Stimulated activated CD4-positive, alpha-beta T cell treated with anti-CD3 and anti-CD28 coated beads, Interleukin-1b, Interleukin-23, amount 100 ng/mL, for 4 hours (primary cell): ENCODE measurements around the gene NAB2.
"Not testable (repeated sequence)": the region's sequence is repeated elsewhere in the genome, so short reads cannot be mapped to it uniquely, and the experiment has no call there.

Experiments used
- DNase-seq, 2 donors: peaks; one replicate each; pipeline ENCODE4 v3.0.0-alpha.2; 2020; ENCODE audit warnings: low read depth in 2 of 2

NAB2 gene, protein sequence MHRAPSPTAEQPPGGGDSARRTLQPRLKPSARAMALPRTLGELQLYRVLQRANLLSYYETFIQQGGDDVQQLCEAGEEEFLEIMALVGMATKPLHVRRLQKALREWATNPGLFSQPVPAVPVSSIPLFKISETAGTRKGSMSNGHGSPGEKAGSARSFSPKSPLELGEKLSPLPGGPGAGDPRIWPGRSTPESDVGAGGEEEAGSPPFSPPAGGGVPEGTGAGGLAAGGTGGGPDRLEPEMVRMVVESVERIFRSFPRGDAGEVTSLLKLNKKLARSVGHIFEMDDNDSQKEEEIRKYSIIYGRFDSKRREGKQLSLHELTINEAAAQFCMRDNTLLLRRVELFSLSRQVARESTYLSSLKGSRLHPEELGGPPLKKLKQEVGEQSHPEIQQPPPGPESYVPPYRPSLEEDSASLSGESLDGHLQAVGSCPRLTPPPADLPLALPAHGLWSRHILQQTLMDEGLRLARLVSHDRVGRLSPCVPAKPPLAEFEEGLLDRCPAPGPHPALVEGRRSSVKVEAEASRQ

DNA sequence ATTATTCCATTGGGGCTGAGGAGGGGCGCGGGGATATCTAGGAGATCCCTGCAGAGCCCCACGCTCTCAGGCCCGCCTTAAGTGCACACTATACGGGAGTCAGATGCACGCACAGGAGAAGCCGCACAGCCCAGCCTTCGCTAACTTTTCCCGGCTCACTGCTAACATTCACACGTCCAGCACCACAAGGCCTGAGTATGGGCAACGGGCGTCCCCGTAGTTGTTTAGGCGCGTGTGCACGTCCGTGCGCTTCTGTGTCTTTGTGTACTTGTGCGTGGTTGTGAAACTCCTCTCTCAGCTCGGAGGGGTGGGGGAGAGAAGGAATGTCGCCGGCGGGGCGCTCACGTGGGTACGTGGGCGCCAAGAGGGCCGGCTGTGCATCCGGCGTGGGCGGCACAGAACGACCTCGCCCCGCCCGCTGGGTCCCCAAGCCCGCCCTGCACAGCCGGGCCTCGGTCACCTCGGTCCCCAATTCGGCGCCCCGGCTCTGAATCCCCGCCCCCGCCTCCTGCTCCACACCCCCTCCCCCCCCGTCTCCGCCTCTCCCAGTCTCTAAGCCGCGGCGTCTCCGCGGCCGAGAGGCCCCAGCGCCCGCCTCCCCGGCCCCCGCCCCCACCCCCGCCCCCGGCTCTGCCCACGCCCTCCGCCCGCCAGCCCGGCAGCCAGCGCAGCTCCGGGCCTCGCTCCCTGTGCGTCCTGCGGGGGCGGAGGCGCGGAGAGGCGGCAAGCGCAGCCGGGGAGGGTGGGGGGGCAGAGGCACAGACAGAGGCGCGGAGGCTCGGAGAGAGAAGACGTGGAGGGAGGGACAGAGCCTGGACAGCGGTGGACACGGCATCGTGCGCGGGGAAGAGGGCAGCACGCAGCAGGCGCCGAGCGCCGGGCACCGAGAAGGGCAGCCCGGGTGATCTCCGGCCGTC is at the start of gene NAB2:
TSS of gene NAB2 (plus strand) at position 761 of the 917 bp plus-strand sequence. CDS start 158 bp downstream, outside the sequence.
- peak; percentile 83 to 87 for DNase-seq

DNA sequence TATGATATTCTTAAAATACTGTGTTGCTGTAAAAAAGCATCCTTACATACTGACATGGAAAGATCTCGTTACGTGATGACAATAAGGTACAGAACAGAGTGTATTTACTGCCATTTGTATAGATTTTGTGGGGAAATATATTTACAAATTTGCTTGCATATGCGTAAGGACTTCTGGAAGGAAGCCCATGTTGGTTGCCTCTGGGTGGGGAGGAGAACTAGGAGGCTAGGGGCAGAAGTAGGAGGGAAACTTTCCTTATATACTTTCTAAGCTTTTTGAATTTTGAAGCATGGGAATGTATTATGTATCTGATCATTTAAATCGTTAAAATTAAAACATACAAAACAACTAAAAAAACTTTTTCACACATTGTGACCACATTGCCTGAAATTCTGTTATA is 48.7 kb upstream of the NAB2 start:
- no peak for DNase-seq

DNA sequence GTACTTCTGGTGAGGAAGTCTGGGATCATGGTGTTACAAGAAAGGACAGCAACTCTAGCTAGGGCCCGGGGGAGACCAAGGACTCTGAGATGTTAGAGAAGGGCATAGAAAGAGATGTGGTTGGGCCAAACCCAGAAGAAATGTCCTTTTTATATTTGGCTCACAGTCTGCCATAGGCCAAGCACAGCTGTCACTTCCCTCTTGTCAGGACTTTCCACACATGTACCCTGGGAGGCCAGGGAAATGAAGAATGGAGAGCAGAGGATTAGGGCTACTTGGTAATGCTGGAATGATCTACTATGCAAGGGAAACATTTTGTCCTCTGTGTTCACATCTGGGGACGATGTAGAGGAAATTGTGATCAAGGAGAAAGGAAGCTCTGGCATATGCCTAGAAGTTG is 48.2 kb upstream of the NAB2 start:
- DNase-seq: no peak

DNA sequence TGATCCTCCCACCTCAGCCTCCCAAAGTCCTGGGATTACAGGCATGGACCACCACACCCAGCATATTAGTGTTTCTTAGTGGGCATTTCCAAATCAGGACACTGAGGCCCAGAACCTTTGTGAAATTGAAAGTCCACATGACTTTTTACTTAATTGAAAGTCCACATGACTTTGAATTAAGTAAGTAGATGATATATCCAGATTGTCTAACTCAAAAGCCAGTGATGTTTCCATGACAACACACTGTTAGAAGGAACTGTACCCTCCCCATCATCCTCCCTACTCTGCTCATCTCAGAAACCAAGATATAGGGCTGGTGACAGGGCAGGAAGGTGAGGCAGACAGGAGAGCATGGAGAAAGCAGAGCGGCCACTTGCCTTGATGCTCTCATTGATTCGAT is 46.2 kb upstream of the NAB2 start:
- no peak for DNase-seq

DNA sequence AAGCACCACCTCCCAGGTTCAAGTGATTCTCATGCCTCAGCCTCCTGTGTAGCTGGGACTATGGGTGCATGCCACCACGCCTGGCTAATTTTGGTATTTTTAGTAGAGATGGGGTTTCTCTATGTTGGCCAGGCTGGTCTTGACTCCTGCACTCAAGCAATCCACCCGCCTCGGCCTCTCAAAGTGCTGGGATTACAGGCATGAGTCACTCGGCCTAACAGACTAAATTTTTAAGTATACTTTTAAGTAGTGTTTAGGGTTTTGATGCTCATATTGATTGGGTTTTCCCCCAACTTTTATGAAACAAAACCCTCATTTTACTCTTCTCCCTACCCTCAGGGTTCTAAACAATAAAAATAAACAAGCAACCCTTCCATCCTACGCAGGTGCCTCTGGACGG is 44.4 kb upstream of the NAB2 start:
- DNase-seq: no peak

DNA sequence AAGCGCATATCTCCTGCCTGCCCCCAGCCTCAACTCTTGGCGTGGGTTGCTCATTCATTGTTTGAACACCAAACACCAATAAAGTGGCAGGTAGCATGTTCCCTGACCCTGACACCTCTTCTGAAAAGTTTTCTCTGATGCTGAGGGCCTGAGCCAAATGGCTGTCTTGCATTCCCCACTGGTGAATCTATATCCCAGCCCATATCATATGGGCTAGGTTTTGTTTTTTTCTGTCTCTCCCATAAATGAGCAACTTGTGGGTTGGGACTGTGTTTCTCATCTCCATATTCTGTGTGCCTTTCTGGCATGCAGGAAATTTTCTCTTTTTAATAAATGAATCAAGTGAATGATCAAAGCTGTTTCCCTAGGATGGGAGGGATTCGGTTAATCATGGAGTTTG is 44.0 kb upstream of the NAB2 start:
- no peak for DNase-seq

DNA sequence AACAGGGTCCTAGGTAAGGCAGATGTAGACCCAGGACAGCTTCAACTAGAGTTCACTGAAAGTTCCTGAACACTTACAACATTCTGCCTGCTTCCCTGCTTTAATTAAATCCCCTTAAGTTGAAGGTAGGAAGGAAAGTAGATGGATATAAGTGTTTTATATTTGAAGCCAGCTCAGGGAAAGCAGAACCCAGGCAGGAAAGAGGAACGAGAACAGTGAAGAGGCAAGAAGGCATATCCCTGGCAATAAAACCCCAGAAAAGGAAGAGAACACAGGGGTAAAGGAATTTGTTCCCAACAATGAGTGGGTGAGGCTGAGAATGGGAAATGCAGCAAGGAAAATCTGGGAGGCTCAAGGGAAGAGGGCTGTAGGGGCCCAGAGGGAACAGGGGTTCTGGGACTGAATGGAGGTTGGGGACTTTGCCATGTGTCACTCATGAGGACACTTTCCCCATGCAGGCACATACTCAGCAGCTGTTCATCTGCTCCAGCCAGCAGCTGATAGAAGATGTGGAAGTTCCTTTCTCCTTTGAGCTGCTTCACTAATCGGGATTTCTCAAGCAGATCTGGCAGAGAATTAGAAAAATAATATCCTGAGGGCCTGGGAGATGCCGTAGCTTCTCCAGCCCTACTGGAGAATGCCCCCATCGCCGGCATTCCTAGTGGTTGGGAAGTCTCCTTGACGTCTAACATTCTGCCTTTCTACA is 42.7 kb upstream of the NAB2 start:
- DNase-seq: no peak

DNA sequence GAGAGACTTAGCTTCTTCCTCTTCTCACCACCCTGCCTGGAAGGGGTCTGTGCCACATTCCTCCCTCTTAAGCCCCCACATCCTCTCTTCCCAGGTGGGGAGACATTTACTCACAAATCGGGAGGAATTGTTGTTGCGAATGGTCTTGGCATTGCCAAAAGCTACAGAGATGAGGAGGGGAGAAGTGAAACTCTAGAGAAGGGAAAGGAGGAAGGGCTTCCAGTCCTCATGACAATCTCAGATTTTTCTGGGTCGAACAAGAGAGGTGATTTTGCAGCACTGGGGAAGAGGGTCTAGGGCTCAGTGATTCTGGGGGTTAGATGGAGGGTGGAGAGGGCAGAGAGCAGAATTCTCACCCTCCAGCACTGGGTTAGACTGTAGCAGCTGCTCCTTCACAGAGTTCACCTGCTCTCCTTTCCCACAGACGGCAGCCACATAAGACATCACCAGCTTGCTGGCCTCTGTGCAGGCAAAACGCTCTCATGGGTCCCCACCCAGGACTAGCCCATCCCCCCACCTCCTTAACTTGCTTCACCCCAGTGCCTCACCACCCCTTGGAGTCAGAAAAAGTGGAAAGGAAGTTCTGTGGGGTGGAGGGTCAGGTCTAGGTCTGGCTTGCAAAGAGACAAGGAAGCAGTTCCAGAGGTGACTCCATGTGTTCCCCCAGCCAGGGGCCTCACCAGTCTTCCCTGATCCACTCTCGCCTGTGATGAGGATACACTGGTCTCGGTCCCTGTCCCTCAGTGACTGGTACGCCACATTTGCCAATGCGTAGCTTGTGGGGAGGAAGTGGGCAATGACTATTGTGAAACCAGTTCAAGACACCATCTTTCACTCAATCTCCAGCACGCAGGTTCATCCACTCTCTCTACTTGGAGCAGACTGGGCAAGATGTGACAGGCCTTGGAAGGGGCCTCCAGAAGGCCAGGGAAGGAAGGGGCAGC is 41.7 kb upstream of the NAB2 start:
- no peak for DNase-seq

DNA sequence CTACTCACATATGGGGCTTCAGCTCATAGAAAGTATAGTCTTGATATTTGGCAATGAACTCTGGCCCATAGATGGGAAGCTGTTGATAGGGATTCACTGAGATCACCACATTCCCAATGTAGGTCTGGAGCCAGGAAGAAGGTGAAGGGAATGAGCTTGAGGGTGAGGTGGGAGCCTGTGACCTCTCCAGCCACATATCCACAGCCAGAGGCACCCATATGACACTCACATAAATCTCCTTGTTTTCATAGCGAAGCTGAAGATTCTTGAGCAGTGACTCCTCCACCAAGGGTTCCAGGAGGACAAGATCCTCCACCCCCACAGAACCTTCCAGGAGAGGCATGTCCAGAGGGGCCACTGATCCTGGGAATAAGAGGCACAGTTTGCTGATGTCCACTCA is 40.9 kb upstream of the NAB2 start:
- no peak for DNase-seq

DNA sequence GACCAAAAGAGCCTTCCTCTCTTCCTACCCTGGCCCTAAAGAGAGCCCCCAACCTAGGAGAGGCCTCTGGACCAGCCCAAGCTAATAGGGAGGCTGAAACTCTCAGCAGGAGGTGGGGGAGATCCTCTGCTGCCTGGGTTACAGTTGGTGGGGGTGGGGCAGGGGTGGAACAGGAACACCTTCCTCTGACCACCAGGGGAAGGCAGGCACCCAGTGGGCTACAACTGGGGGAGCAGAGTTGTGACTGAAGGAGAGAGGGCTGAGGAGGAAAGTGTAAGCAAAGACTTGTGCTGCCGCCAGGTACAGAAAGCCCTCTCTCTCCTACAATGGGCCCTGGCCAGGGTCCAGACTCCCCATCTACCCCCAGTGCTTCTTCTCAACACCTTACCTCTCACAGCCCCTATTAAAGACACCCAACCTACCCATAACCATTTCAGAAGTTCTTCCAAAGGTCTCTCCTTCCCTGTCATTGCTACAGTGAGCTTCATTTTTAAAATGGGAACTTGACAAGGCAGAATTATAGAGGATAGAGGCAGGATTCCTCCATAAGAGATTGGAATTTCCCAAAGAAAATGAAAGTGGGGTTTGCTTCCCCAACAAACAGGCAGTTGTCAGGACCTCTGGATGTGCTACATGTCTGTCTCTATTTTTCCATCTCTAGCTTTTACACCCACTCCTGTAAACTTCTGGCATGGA is 40.3 kb upstream of the NAB2 start:
- DNase-seq: no peak

DNA sequence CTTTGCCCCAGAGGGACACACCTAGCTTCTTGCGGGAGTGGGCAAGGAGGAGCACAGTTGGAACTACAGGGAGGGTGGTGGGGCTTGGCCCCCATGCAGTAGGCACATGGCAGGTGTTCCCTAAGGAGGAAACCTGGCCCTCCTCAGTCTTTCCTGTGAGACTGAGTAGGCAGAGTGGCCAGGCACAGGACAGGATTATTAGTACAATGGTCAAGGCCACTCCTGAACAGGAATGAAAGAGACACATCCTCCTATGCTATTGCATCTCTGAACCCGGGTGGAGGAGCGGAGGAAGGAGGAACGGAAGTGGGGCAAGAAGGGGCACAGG is 39.8 kb upstream of the NAB2 start:
- DNase-seq: no peak

DNA sequence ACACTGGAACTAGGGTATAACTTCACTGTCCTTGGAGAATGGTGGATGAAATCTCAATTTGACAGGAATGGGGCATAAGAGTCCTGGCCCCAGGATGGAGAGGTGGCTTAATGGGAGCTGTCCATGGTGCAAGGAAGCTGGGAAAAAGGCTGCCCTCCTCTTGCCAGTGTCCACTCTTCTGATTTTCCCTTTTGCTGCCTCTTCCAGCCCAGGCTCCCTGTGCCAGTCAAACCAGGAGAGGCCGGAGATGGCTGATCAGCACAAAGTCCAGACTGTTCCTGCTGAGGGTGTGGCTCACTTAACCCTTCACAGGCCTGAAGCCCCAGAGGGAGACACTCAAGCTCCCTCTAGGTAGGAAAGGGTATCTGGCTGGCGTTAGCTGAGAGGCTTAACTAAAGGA is 39.0 kb upstream of the NAB2 start, which contains the start of gene MYO1A:
TSS of gene MYO1A (minus strand) at position 240 of the 400 bp plus-strand sequence. CDS start 1,806 bp downstream, outside the sequence.
- no peak for DNase-seq

DNA sequence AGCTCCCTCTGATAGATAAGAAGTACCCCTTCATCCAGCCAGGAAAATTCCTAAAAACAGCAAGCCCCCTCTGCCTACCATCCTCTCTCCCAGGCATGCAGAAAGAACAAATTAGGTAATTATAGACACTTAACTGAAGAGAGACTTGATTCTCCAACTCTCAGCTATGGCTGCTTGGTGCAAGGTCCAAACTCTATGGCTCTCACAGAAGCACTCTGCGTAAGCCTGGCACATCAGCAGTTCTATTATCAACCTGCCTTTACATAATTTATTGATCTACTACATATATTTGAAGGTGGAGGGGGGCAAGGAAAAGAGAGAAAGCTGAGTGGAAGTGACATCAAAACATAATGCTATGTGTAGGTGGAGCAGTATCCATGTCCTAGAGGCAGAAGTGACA is 37.9 kb upstream of the NAB2 start:
- DNase-seq: no peak

DNA sequence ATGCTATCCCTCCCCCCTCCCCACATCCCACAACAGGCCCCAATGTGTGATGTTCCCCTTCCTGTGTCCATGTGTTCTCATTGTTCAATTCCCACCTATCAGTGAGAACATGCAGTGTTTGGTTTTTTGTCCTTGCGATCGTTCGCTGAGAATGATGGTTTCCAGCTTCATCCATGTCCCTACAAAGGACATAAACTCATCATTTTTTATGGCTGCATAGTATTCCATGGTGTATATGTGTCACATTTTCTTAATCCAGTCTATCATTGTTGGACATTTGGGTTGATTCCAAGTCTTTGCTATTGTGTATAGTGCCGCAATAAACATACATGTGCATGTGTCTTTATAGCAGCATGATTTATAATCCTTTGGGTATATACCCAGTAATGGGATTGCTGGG is 35.8 kb upstream of the NAB2 start:
- not testable (repeated sequence) for DNase-seq

DNA sequence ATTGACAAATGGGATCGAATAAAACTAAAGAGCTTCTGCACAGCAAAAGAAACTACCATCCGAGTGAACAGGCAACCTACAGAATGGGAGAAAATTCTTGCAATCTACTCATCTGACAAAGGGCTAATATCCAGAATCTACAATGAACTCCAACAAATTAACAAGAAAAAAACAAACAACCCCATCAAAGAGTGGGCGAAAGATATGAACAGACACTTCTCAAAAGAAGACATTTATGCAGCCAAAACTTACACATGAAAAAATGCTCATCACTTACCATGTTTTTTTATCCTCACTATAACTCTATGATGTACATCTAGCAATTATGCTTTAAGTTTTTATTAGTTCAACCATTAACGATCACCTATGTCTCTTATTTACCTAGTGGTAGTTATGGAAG is 35.0 kb upstream of the NAB2 start:
- not testable (repeated sequence) for DNase-seq

DNA sequence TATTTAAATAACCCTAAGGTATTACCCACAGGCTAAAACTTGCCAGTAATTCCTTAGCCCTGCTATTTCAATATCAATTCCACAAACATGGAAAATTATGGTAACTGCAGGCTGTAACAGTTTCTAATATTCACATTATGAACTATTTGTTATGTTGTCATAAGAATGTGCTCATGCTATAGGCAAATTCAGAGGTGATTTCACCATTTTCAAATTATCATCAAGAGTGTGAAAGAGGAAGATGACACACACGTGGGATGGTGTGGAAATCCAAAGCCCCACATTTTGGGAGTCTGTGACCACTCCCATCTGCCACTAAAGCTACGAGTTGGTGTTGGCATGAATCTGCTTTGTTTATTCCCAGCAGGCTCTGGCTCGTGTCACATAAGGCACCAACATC is 33.1 kb upstream of the NAB2 start:
- no peak for DNase-seq

DNA sequence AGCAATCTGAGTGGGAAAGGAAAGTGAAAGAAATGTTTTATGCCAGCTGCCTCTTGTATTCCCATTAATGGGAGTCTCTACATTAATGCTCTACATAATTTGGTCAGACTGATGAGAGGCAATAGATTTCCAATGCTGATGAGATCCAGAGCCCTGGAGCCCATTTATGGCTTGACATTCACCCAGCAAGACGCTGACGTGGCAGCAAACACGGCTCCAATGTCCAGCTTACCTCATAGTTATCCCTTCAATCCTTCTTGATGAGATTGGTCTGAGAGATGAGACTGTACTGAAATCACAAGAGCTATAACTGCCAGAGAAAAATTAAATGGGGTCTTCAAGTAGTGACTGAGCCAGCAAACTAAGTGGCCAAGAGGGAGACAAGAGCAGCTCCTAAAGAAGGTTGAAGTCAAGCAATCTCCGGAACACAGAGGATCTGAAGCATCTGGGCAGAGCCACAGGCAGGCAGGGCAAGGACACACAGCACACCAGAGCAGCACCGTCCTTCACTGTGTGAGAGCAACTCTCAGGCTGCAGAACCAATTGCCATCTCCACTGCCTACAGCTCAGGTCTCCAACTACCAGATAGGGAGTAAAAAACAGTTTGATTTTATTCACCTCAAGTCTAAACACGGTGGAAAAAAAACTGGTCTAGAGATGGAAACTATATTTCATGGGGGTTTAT is 31.7 kb upstream of the NAB2 start:
- DNase-seq: no peak

DNA sequence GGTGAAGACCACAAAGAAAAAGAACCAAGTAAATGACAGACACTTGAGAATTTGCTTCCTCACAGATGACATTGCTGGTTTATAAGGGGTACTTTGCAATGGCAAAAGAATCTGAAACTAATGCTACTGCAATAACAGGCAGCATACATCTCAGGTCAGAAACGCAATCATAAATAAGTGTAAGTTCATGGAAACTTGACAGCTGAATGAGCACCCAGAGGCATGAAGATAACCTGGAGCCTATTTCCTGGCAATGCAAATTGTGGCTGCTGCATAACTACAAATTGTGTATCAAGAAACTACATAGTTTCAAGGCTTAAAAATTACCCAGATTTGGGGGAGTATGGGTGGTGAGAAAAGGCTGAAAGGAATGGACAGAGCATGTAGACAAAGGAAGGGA is 30.5 kb upstream of the NAB2 start:
- no peak for DNase-seq

DNA sequence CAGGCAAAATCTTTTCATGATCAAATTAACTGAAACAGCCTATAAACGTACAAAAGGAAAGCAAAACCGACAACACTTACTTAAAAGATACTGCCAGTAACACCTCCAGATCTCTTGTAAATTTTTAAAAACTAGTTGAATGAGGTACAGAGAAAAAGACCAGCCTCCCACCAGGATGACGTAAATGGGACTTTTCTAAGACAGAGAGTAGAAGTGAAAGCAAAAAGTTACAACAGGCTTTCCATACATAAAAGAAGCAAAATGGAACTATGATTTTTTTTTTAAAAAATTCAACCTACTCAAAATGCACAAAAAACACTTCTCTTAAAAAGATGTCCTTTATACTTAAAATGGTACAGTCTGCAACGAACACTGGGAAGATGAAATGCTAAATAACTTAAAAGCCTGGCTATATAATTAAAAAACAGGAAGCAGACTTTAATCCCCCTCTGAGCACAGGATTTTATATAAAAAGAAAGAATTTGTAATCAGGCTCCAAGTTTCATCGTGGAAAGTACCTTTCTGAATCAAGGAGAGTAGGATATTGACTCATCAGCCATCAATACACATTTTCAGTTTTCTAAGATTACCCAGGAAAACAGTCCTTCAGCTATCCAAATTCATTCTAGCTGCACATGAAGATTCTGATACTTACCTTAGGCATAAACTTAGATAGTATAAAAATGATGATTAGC is 24.8 kb upstream of the NAB2 start:
- peak in 1 of 2 donors; percentile 42 for DNase-seq
